H1 (cell line): ENCODE measurements around the gene SLC38A1. TPM values are rescaled to one million over a fixed set of nuclear protein-coding genes. Genes with fewer than 3 reads are reported as not detected.

Experiments
- CTCF ChIA-PET: fragments of 300-600 bp; sonication (Branson Sonifier 250); formaldehyde crosslinking; loops from one replicate; lab custom pipeline; 2021; ENCODE audit not compliant: partially characterized antibody; lab: Charles Lee
- POLR2A ChIA-PET: fragments of 300-600 bp; sonication (Branson Sonifier 250); formaldehyde crosslinking; loops from one replicate; lab custom pipeline; 2021; ENCODE audit warnings: inconsistent platforms; ENCODE audit not compliant: partially characterized antibody; lab: Charles Lee
- DNase-seq, 2 experiments: peaks; one replicate each; pipeline versions ENCODE4 v3.0.0 to v3.0.0-alpha.2; 2010 to 2022; ENCODE audit warnings: low spot score in 2 of 2, low read depth in 1 of 2, mixed read lengths in 1 of 2
- FAIRE-seq: peaks from 2 replicates; lab custom pipeline; 2011; peaks lifted over from hg19 to GRCh38; lab: Jason Lieb, UNC
- H2AFZ ChIP-seq: 2 replicates; pipeline ENCODE4 v1.8.1; 2012; ENCODE audit warnings: low read length, inconsistent platforms
- H2AK5ac ChIP-seq: 2 replicates; pipeline ENCODE4 v1.6.1; 2013; ENCODE audit warnings: low read depth, low read length
- H2BK120ac ChIP-seq: replicated peaks from 2 replicates; pipeline ENCODE3; 2013; ENCODE audit warnings: low read depth, low read length, inconsistent platforms
- H2BK12ac ChIP-seq: 2 replicates; pipeline ENCODE4 v1.6.1; 2013; ENCODE audit warnings: low read depth, low read length
- H2BK15ac ChIP-seq: 2 replicates; pipeline ENCODE4 v1.6.1; 2013; ENCODE audit warnings: low read length
- H2BK20ac ChIP-seq: 2 replicates; pipeline ENCODE4 v1.6.1; 2013; ENCODE audit warnings: low read length
- H2BK5ac ChIP-seq: 2 replicates; pipeline ENCODE4 v1.6.1; 2013; ENCODE audit warnings: low read depth, low read length
- H3K14ac ChIP-seq: 2 replicates; pipeline ENCODE4 v1.6.1; 2013; ENCODE audit warnings: inconsistent platforms; ENCODE audit not compliant: insufficient read length
- H3K18ac ChIP-seq: 2 replicates; pipeline ENCODE4 v1.6.1; 2013; ENCODE audit warnings: low read length; ENCODE audit errors: extremely low read depth
- H3K23ac ChIP-seq: 2 replicates; pipeline ENCODE4 v1.6.1; 2013; ENCODE audit warnings: inconsistent platforms; ENCODE audit not compliant: insufficient read length
- H3K23me2 ChIP-seq: 2 replicates; pipeline ENCODE4 v1.6.1; 2013; ENCODE audit warnings: low read depth, low read length
- H3K27ac ChIP-seq: 2 replicates; pipeline ENCODE4 v1.6.1; 2011; ENCODE audit warnings: low read depth, low read length, inconsistent platforms
- H3K27me3 ChIP-seq, 4 experiments: replicated peaks in 1 of 4; 1 replicate in 1 of 4; 2 replicates in 3 of 4; pipeline versions ENCODE4 v1.6.1 to v1.8.1; 2011 to 2013; ENCODE audit warnings: low read length in 3 of 4, mild to moderate bottlenecking in 3 of 4, inconsistent platforms in 2 of 4, mixed read lengths in 2 of 4, moderate library complexity in 1 of 4; ENCODE audit not compliant: control insufficient read depth in 3 of 4, insufficient read depth in 3 of 4; ENCODE audit errors: extremely low read depth in 1 of 4
- H3K36me3 ChIP-seq, 4 experiments: 2 replicates each; pipeline versions ENCODE4 v1.6.1 to v1.8.1; 2011 to 2013; ENCODE audit warnings: mild to moderate bottlenecking in 4 of 4, low read length in 3 of 4, moderate library complexity in 2 of 4, control low read depth in 1 of 4, inconsistent platforms in 1 of 4; ENCODE audit not compliant: insufficient read depth in 4 of 4, control insufficient read depth in 2 of 4
- H3K4ac ChIP-seq: replicated peaks from 2 replicates; pipeline ENCODE3; 2013; ENCODE audit warnings: low read length, low read depth, mixed read lengths, inconsistent platforms; ENCODE audit not compliant: insufficient read length
- H3K4me1 ChIP-seq, 4 experiments: replicated peaks in 1 of 4; 1 replicate in 1 of 4; 2 replicates in 3 of 4; pipeline versions ENCODE4 v1.6.1 to v1.8.1; 2011 to 2013; ENCODE audit warnings: low read length in 3 of 4, inconsistent platforms in 2 of 4, mixed read lengths in 1 of 4; ENCODE audit not compliant: insufficient read depth in 4 of 4, control insufficient read depth in 3 of 4
- H3K4me2 ChIP-seq, 2 experiments: 2 replicates each; pipeline versions ENCODE4 v1.6.1 to v1.8.1; 2011 to 2013; ENCODE audit warnings: low read depth in 2 of 2, low read length in 2 of 2, control low read depth in 1 of 2, inconsistent platforms in 1 of 2, mild to moderate bottlenecking in 1 of 2; ENCODE audit not compliant: insufficient read depth in 1 of 2
- H3K4me3 ChIP-seq, 4 experiments: fragments of 200-600, 300-600 bp in 1 of 4; sonication (generic), shearing (Covaris generic), sonication (Bioruptor Twin) in 1 of 4; 2 replicates each; pipeline versions ENCODE4 v1.5.1 to v1.8.1; 2011 to 2016; ENCODE audit warnings: low read length in 4 of 4, low read depth in 3 of 4, control low read depth in 2 of 4, inconsistent platforms in 2 of 4, mild to moderate bottlenecking in 2 of 4, mixed read lengths in 1 of 4, moderate library complexity in 1 of 4; ENCODE audit not compliant: insufficient read depth in 2 of 4; ENCODE audit errors: extremely low read depth in 1 of 4
- H3K56ac ChIP-seq: replicated peaks from 2 replicates; pipeline ENCODE3; 2013; ENCODE audit warnings: low read depth, mild to moderate bottlenecking, mixed read lengths, low read length, inconsistent platforms; ENCODE audit not compliant: insufficient read length
- H3K79me1 ChIP-seq: 2 replicates; pipeline ENCODE4 v1.6.1; 2013; ENCODE audit warnings: low read depth, low read length, control low read depth
- H3K79me2 ChIP-seq, 2 experiments: 2 replicates each; pipeline versions ENCODE4 v1.6.1 to v1.8.1; 2012 to 2013; ENCODE audit warnings: low read length in 2 of 2, mild to moderate bottlenecking in 2 of 2, inconsistent platforms in 1 of 2; ENCODE audit not compliant: insufficient read depth in 2 of 2, control insufficient read depth in 1 of 2
- H3K9ac ChIP-seq, 4 experiments: replicated peaks in 1 of 4; 1 replicate in 1 of 4; 2 replicates in 3 of 4; pipeline versions ENCODE4 v1.6.1 to v1.8.1; 2011 to 2013; ENCODE audit warnings: low read depth in 3 of 4, low read length in 3 of 4, control low read depth in 2 of 4, mild to moderate bottlenecking in 2 of 4, moderate library complexity in 2 of 4, inconsistent platforms in 1 of 4; ENCODE audit errors: extremely low read depth in 1 of 4
- H3K9me3 ChIP-seq, 2 experiments: 2 replicates each; pipeline versions ENCODE4 v1.6.1 to v1.8.1; 2012 to 2013; ENCODE audit warnings: mild to moderate bottlenecking in 2 of 2, moderate library complexity in 2 of 2, control low read depth in 1 of 2, inconsistent platforms in 1 of 2, low read depth in 1 of 2, low read length in 1 of 2, mixed read lengths in 1 of 2; ENCODE audit not compliant: insufficient read depth in 2 of 2
- H4K20me1 ChIP-seq, 2 experiments: replicated peaks in 1 of 2; 2 replicates each; pipeline versions ENCODE3 to v1.8.1; 2011 to 2013; ENCODE audit warnings: inconsistent platforms in 2 of 2, low read length in 2 of 2, mild to moderate bottlenecking in 1 of 2; ENCODE audit not compliant: insufficient read depth in 2 of 2, control insufficient read depth in 1 of 2
- H4K5ac ChIP-seq: 2 replicates; pipeline ENCODE4 v1.6.1; 2013; ENCODE audit warnings: low read length, low read depth, mixed read lengths, inconsistent platforms; ENCODE audit not compliant: insufficient read length
- H4K8ac ChIP-seq: 2 replicates; pipeline ENCODE4 v1.8.0; 2013; ENCODE audit warnings: mild to moderate bottlenecking, moderate library complexity, low read length, inconsistent platforms; ENCODE audit not compliant: insufficient read depth; ENCODE audit errors: extremely low read depth
- H4K91ac ChIP-seq: replicated peaks from 2 replicates; pipeline ENCODE3; 2013; ENCODE audit warnings: low read length, mixed read lengths, inconsistent platforms; ENCODE audit not compliant: insufficient read length
- CBX8 ChIP-seq: fragments of 300-800, 300-1000 bp; sonication (generic); IDR thresholded peaks from 2 replicates; pipeline ENCODE4 v1.7.1; 2016; ENCODE audit warnings: low read depth, low read length, borderline replicate concordance
- CTBP2 ChIP-seq: IDR thresholded peaks from 2 replicates; pipeline ENCODE4 v1.7.0; 2011; ENCODE audit warnings: borderline replicate concordance, mild to moderate bottlenecking, moderate library complexity, mixed read lengths, low read length; ENCODE audit not compliant: insufficient read depth, insufficient read length
- RXRA ChIP-seq: IDR thresholded peaks from 2 replicates; pipeline ENCODE4 v1.6.1; 2011; ENCODE audit warnings: low read depth, mild to moderate bottlenecking, low read length, moderate library complexity; ENCODE audit not compliant: insufficient read depth
- SAP30 ChIP-seq: fragments of 300-600 bp; sonication (generic); IDR thresholded peaks from 2 replicates; pipeline ENCODE4 v1.7.1; 2012; ENCODE audit warnings: low read length, moderate library complexity, mild to moderate bottlenecking, inconsistent platforms; ENCODE audit not compliant: insufficient read depth, insufficient replicate concordance
- SP4 ChIP-seq: IDR thresholded peaks from 2 replicates; pipeline ENCODE4 v1.6.1; 2012; ENCODE audit warnings: low read length, inconsistent platforms
- WGBS, 2 experiments: shearing (Covaris generic) in 1 of 2; methylation state at CpG; one replicate each; pipeline versions ENCODE4 v1.1.6 to v1.1.7; 2013 to 2015; ENCODE audit warnings: low lambda C conversion rate in 2 of 2, mixed read lengths in 2 of 2, inconsistent platforms in 1 of 2, low coverage in 1 of 2, missing lambda C conversion rate in 1 of 2; ENCODE audit not compliant: insufficient replicate concordance in 2 of 2, insufficient coverage in 1 of 2, insufficient read length in 1 of 2; ENCODE audit errors: extremely low coverage in 1 of 2, missing lambda C conversion rate in 1 of 2; 5-methylcytosine and 5-hydroxymethylcytosine counted together
- polyA plus RNA-seq, 7 experiments: library from polyadenylated mRNA; depleted of rRNA in 3 of 7; stranded (reverse) in 5 of 7; unstranded in 2 of 7; fragments of >200 nt in 5 of 7; fragments of 200-250 nt in 2 of 7; gene quantifications; 1 replicate in 5 of 7; 2 replicates in 1 of 7; 4 replicates in 1 of 7; pipeline versions ENCODE4 v1.2.1 to v1.2.3, GENCODE V29; 2011 to 2013; ENCODE audit warnings: missing spikeins in 2 of 7, mixed read lengths in 2 of 7
- total RNA-seq: library from RNA; stranded (reverse); fragmentation: NEBNext Ultra II Directional; extraction: Animal tissue kit (Norgen Biotek cat#: 25700); gene quantifications from 2 replicates; pipeline ENCODE4 v1.2.1, GENCODE V29; 2021
- TF ChIP-seq, protein P1 (sequence below): IDR thresholded peaks from 2 replicates; pipeline ENCODE4 v1.6.1; 2012; ENCODE audit warnings: inconsistent platforms
- TF ChIP-seq, protein P2 (sequence below): IDR thresholded peaks from 2 replicates; pipeline ENCODE4 v1.6.1; 2011; ENCODE audit warnings: low read depth, mild to moderate bottlenecking, low read length; ENCODE audit not compliant: insufficient read depth

SLC38A1 gene
- total and polyA plus RNA-seq, 2 of the 8 experiments (the other 6 are each of a cell fraction or from before 2014, with no cell fraction given): 83.4 to 242 TPM

DNA sequence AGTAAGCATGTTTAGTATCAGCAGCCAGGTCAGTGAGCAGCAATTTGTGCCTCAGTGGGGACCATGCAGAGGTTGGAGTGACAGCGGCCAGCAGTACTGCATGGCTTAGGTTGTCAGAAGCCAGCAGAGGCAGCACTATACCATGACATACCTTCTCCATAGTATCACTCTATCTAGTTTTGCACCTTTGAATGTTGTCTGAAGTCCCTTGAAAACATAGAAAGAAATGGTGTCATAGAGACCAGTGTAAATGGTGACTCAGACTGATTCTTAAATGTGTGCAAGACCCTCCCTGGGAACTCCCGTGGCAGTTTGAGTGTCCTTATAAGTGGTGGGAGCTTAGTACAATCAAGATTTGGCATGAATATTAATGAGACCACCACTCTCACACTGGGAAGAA is 124.4 kb downstream of the SLC38A1 start:
- no peak overlapping the region for H2BK12ac ChIP-seq
- no peak overlapping the region for H2BK5ac ChIP-seq
- no peak overlapping the region for H2AK5ac ChIP-seq
- H2BK20ac ChIP-seq: no peak overlapping the region
- no peak overlapping the region for H2AFZ ChIP-seq
- no peak overlapping the region for H2BK120ac ChIP-seq
- no peak overlapping the region for H3K56ac ChIP-seq
- FAIRE-seq (no peak), DNase-seq (no peak)
- H3K79me1 ChIP-seq: no peaks in the 10 kb centered on the region
- H3K79me2 ChIP-seq: no peaks in the 10 kb centered on the region
- H3K4ac ChIP-seq: no peak overlapping the region
- no peaks in the 10 kb centered on the region for H3K23me2 ChIP-seq
- H3K18ac ChIP-seq: no peak overlapping the region
- no peaks in the 10 kb centered on the region for H3K9me3 ChIP-seq
- TF ChIP-seq, protein P1, sequence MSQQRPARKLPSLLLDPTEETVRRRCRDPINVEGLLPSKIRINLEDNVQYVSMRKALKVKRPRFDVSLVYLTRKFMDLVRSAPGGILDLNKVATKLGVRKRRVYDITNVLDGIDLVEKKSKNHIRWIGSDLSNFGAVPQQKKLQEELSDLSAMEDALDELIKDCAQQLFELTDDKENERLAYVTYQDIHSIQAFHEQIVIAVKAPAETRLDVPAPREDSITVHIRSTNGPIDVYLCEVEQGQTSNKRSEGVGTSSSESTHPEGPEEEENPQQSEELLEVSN: no peak
- no peak for TF ChIP-seq CTBP2
- TF ChIP-seq RXRA: no peak
- no peak for TF ChIP-seq SP4
- TF ChIP-seq, protein P2, sequence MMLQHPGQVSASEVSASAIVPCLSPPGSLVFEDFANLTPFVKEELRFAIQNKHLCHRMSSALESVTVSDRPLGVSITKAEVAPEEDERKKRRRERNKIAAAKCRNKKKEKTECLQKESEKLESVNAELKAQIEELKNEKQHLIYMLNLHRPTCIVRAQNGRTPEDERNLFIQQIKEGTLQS: no peak
- TF ChIP-seq CBX8: no peak
- TF ChIP-seq SAP30: no peak
- H2BK15ac ChIP-seq: no peak overlapping the region
- ChIA-PET POLR2A (no interaction called here), CTCF (interaction anchor here (1.2 to 3.6 kb wide), 3 partner anchors 13 to 73 kb away, joined by 3 to 13 read pairs (median 7); no protein-coding TSS in a partner anchor)
- no peak overlapping the region for H3K23ac ChIP-seq
- H4K91ac ChIP-seq: no peak overlapping the region
- H3K27ac ChIP-seq: no peak overlapping the region
- H3K4me2 ChIP-seq: no peak overlapping the region
- no peak overlapping the region for H4K8ac ChIP-seq
- 91% methylated on average over 2 of the region's 2 CpGs; no CpG with 5 or more reads in 1 of the 2 experiments for WGBS, 2 experiments
- no peak overlapping the region for H3K9ac ChIP-seq
- no peak overlapping the region for H3K14ac ChIP-seq
- H3K4me3 ChIP-seq: no peak overlapping the region
- 0 out of 7 replicates have a peak, but pooled peaks cover 0 to 2% (median 0%) of the 10 kb centered on the region in 4 experiments for H3K27me3 ChIP-seq
- H4K5ac ChIP-seq: no peak overlapping the region
- H3K4me1 ChIP-seq: no peaks in the 10 kb centered on the region
- no peaks in the 10 kb centered on the region for H3K36me3 ChIP-seq
- no peaks in the 10 kb centered on the region for H4K20me1 ChIP-seq
